Muscle layer of duodenum (tissue), 2 donors: ENCODE results near the gene MAP7.
A peak's percentile ranks its signal among the peaks of the same experiment; 100 is the strongest.
"Not testable (repeated sequence)": the region's sequence is repeated elsewhere in the genome, so short reads cannot be mapped to it uniquely, and the experiment has no call there.

Experiments
- H3K27ac ChIP-seq: one replicate; pipeline ENCODE4 v1.7.0; 2013; ENCODE audit warnings: mild to moderate bottlenecking, low read length
- H3K27me3 ChIP-seq: one replicate; pipeline ENCODE4 v1.7.0; 2013; ENCODE audit warnings: low read depth, mild to moderate bottlenecking, control low read depth, low read length
- H3K36me3 ChIP-seq, 2 donors: one replicate each; pipeline ENCODE4 v1.7.0; 2013; ENCODE audit warnings: low read length in 2 of 2, control low read depth in 1 of 2, mild to moderate bottlenecking in 1 of 2; ENCODE audit not compliant: insufficient read depth in 2 of 2, control insufficient read depth in 1 of 2
- H3K4me1 ChIP-seq, 2 donors: one replicate each; pipeline ENCODE4 v1.7.0; 2013; ENCODE audit warnings: low read length in 2 of 2, mild to moderate bottlenecking in 2 of 2, control low read depth in 1 of 2, moderate library complexity in 1 of 2; ENCODE audit not compliant: insufficient read depth in 2 of 2, control insufficient read depth in 1 of 2
- H3K4me3 ChIP-seq, 2 donors: one replicate each; pipeline ENCODE4 v1.7.0; 2013; ENCODE audit warnings: low read length in 2 of 2, low read depth in 1 of 2, mild to moderate bottlenecking in 1 of 2
- H3K9me3 ChIP-seq, 2 donors: one replicate each; pipeline ENCODE4 v1.7.0; 2013; ENCODE audit warnings: low read length in 2 of 2, control low read depth in 1 of 2, mild to moderate bottlenecking in 1 of 2; ENCODE audit not compliant: control insufficient read depth in 1 of 2
- donor health status: healthy.

Gene MAP7

GRCh38 chr6:136550330-136551071 lies at the start of gene MAP7:
Gene MAP7 (minus strand): TSS chr6:136550422. CDS start chr6:136550408, 14 bp downstream.
- H3K4me3 ChIP-seq = peak within 1 kb of the TSS; percentile 66 to 86
- no peaks in the 10 kb centered on the region for H3K9me3 ChIP-seq
- no peak within 1 kb of the TSS for H3K27ac ChIP-seq
- no peaks in the 10 kb centered on the region for H3K27me3 ChIP-seq
- peaks cover 0 to 15% of the 10 kb centered on the region in 2 donors for H3K4me1 ChIP-seq
- no peaks in the 10 kb centered on the region for H3K36me3 ChIP-seq

DNA sequence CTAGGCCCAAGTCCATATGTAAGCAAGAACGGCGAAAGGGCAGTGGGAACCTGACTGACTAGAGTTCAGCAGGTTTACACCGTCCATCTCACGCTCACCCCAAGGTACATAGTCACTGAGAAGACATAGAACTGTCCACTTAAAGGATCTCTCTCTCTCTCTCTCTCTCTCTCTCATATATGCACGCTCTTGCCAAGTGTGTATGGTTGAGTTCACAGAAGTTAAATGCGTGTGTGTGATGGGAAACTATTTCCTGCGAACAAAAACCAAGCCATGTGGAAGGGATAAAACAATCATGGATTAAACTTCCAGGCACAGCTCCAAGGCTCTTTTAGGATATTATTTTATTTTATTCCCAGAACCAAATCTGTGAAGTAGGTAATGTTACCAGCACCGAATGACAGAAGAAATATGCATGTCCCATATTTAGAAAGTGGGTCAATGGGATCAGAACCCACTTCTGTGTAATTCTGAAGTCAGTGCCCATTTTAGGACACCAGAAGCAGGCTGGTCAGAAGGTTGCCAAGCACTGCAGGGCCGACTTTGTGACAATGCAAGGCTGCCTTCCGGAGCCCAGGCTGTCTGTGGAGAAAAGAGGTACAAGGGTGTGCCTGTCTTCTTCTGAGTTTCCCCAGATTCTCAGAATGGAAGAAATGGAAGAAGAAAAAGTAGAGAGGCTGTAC lies 49.2 kb upstream of the MAP7 start:
- Histone ChIP-seq H3K4me1 (peaks cover 0 to 7% of the 10 kb centered on the region in 2 donors), H3K9me3 (no peaks in the 10 kb centered on the region), H3K4me3 (no peak overlapping the region), H3K27ac (peak overlapping the region; percentile 64), H3K36me3 (peaks cover 0 to 3% of the 10 kb centered on the region in 2 donors), H3K27me3 (no peaks in the 10 kb centered on the region)

DNA sequence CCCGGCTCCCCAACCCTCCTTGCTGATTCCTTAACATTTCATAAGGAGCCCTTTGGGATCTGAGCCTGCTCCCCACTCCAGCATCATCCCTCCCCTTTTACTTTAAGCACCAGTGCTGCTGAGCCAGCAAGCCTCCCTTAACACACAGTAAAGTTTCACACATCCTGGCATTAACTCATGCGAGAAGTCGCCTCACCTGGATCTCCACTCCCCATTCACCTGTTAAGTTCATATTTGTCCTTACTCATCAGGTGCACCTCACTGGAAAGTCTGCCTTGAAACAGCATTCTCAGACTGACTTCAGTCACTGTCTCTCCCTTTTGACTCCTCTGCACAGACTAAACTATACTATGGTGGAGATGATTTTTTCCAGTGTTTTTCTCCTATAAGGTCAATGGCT lies 47.8 kb upstream of the MAP7 start:
- peaks cover 0 to 7% of the 10 kb centered on the region in 2 donors for H3K4me1 ChIP-seq
- peaks cover 0 to 3% of the 10 kb centered on the region in 2 donors for H3K36me3 ChIP-seq
- H3K27ac ChIP-seq = no peak overlapping the region
- no peak overlapping the region for H3K4me3 ChIP-seq
- H3K27me3 ChIP-seq = no peaks in the 10 kb centered on the region
- H3K9me3 ChIP-seq = no peaks in the 10 kb centered on the region

DNA sequence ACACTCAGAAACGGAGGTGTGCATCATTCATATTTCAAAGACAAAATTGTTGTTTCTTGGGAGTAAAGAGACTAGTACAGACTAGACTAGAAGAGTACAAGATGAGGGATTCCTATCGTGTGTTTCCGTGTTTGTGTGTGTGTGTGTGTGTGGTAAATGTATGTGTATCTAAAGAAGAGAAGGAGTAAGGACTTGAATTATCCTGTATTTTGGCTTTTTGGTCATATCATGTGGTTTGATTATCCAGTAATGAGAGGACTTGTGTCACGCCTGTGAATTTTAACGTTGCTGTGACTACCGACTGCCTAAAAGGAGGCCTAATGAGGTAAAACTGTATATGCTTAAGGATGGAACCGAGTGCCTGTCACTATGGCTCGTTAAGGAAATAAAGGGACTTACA lies 44.4 kb upstream of the MAP7 start:
- H3K27ac ChIP-seq = no peak overlapping the region
- peaks cover 20 to 27% of the 10 kb centered on the region in 2 donors for H3K36me3 ChIP-seq

GRCh38 chr6:136593748-136594490 lies 43.7 kb upstream of the MAP7 start:
- H3K9me3 ChIP-seq = no peaks in the 10 kb centered on the region
- no peak overlapping the region for H3K4me3 ChIP-seq
- no peak overlapping the region for H3K27ac ChIP-seq
- peaks cover 28 to 33% of the 10 kb centered on the region in 2 donors for H3K36me3 ChIP-seq
- no peaks in the 10 kb centered on the region for H3K27me3 ChIP-seq
- no peaks in the 10 kb centered on the region for H3K4me1 ChIP-seq

More for the DNA sequence above, 44.4 kb upstream of the MAP7 start:
- H3K9me3 ChIP-seq = no peaks in the 10 kb centered on the region
- no peak overlapping the region for H3K4me3 ChIP-seq
- no peaks in the 10 kb centered on the region for H3K27me3 ChIP-seq
- no peaks in the 10 kb centered on the region for H3K4me1 ChIP-seq

- Histone ChIP-seq H3K9me3 (no peaks in the 10 kb centered on the region), H3K36me3 (peaks cover 29 to 38% of the 10 kb centered on the region in 2 donors), H3K27ac (no peak overlapping the region), H3K27me3 (no peaks in the 10 kb centered on the region), H3K4me1 (no peaks in the 10 kb centered on the region), H3K4me3 (no peak overlapping the region)
These were observed 42.9 kb upstream of the MAP7 start for GRCh38 chr6:136592930-136593673.

DNA sequence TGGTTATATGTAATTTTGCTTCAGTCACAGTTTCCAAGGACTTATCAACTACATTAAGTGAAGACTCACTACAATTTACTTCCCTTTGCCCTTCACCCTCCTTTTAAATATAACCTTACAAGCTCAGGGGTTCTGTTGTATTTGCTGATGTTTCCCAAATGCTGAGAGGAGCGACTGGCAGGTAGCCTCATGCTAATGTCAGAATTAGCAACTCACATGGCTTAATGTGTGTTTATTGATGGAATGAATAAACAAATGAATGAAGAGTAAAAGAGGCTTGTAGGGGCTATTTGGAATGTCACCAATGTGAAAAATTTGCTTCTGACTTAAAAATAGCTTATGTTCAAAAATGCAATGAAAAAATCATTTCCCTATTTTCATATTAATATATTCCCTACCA lies 41.4 kb upstream of the MAP7 start:
- Histone ChIP-seq H3K4me3 (no peak overlapping the region), H3K36me3 (peaks cover 32 to 43% of the 10 kb centered on the region in 2 donors), H3K27me3 (no peaks in the 10 kb centered on the region), H3K4me1 (no peaks in the 10 kb centered on the region), H3K27ac (no peak overlapping the region), H3K9me3 (no peaks in the 10 kb centered on the region)

- not testable (repeated sequence) for H3K4me1 ChIP-seq, H3K9me3 ChIP-seq, H3K27ac ChIP-seq, H3K4me3 ChIP-seq, H3K27me3 ChIP-seq
- peaks cover 32 to 46% of the 10 kb centered on the region in 2 donors for H3K36me3 ChIP-seq
These were observed 40.6 kb upstream of the MAP7 start for GRCh38 chr6:136590846-136591245.

DNA sequence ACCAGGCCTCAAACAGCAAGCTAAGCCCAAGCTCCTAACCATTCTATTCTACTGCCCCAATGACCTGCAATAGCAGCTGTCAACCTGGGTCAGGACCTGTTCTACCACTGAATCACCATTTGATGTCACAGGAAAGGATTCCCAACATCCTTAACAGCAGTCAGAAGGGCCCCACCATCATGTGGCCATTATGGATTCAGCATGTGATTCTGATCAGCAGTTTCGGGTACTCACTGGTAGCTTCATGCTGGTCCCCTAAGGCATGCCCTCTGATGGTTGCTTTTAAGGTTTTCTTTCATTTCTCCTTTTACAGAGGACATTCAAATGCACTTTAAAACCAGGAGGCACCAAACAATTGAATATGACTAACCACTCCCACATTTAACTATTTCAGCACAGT lies 37.3 kb upstream of the MAP7 start:
- Histone ChIP-seq H3K27ac (no peak overlapping the region), H3K4me1 (peaks cover 3% of the 10 kb centered on the region in 2 donors), H3K27me3 (no peaks in the 10 kb centered on the region), H3K9me3 (no peaks in the 10 kb centered on the region), H3K36me3 (peaks cover 30 to 48% of the 10 kb centered on the region in 2 donors), H3K4me3 (no peak overlapping the region)

- peaks cover 3% of the 10 kb centered on the region in 2 donors for H3K4me1 ChIP-seq
- peaks cover 18 to 42% of the 10 kb centered on the region in 2 donors for H3K36me3 ChIP-seq
- no peaks in the 10 kb centered on the region for H3K27me3 ChIP-seq
- no peaks in the 10 kb centered on the region for H3K9me3 ChIP-seq
- H3K27ac ChIP-seq = no peak overlapping the region
- no peak overlapping the region for H3K4me3 ChIP-seq
These were observed 36.1 kb upstream of the MAP7 start for GRCh38 chr6:136586295-136586694.

- not testable (repeated sequence) for H3K9me3 ChIP-seq, H3K4me1 ChIP-seq, H3K27me3 ChIP-seq, H3K27ac ChIP-seq, H3K4me3 ChIP-seq
- H3K36me3 ChIP-seq = peaks cover 17 to 35% of the 10 kb centered on the region in 2 donors
These were observed 35.3 kb upstream of the MAP7 start for GRCh38 chr6:136585523-136585922.
